SU-DHL-6 (cell line): ENCODE results near the gene WDR31.

Source experiments
- H2AFZ ChIP-seq: fragments of 200-600 bp; sonication (generic); 2 replicates; pipeline ENCODE4 v1.6.1; 2014; ENCODE audit warnings: low read depth, mild to moderate bottlenecking, moderate library complexity, mixed read lengths, antibody characterized with exemption, low read length; ENCODE audit not compliant: severe bottlenecking
- H3F3A ChIP-seq: fragments of 200-600 bp; shearing (Covaris generic); 2 replicates; pipeline ENCODE4 v1.6.0; 2016; ENCODE audit warnings: antibody characterized with exemption, mild to moderate bottlenecking; ENCODE audit not compliant: insufficient read depth
- H3K27ac ChIP-seq: fragments of 200-600 bp; sonication (generic); 2 replicates; pipeline ENCODE4 v1.5.1; 2016; ENCODE audit warnings: low read depth, mild to moderate bottlenecking, low read length, moderate library complexity, mixed read lengths
- H3K27me3 ChIP-seq: fragments of 200-600 bp; sonication (generic), shearing (Covaris generic); 2 replicates; pipeline ENCODE4 v1.6.0; 2014; ENCODE audit warnings: mild to moderate bottlenecking, low read length
- H3K36me3 ChIP-seq: fragments of 200-600 bp; sonication (generic); 2 replicates; pipeline ENCODE4 v1.6.1; 2014; ENCODE audit warnings: mild to moderate bottlenecking, low read length, mixed read lengths
- H3K4me2 ChIP-seq: fragments of 300-600, 200-600 bp; shearing (Covaris generic), sonication (generic); 2 replicates; pipeline ENCODE4 v1.6.0; 2014; ENCODE audit warnings: low read length, low read depth, mild to moderate bottlenecking; ENCODE audit not compliant: poor library complexity, severe bottlenecking
- H3K4me3 ChIP-seq: fragments of 200-600 bp; sonication (generic); 2 replicates; pipeline ENCODE4 v1.5.1; 2014; ENCODE audit warnings: antibody characterized with exemption, low read length, mild to moderate bottlenecking, mixed read lengths; ENCODE audit not compliant: insufficient read depth, poor library complexity, severe bottlenecking
- H3K79me2 ChIP-seq: fragments of 200-600 bp; sonication (generic); 2 replicates; pipeline ENCODE4 v1.6.1; 2014; ENCODE audit warnings: mild to moderate bottlenecking, low read length, moderate library complexity; ENCODE audit not compliant: insufficient read depth
- H3K9ac ChIP-seq: fragments of 200-600 bp; sonication (generic); 2 replicates; pipeline ENCODE4 v1.7.0; 2014; ENCODE audit warnings: mild to moderate bottlenecking, low read length
- H3K9me2 ChIP-seq: fragments of 200-600 bp; sonication (generic); replicated peaks from 2 replicates; pipeline ENCODE4 v1.6.1; 2014; ENCODE audit warnings: low read length; ENCODE audit not compliant: insufficient read depth
- H3K9me3 ChIP-seq: fragments of 200-600 bp; sonication (generic); 2 replicates; pipeline ENCODE4 v1.6.1; 2014; ENCODE audit warnings: low read length, mixed read lengths; ENCODE audit not compliant: insufficient read depth
- H4K20me1 ChIP-seq: fragments of 200-600 bp; sonication (generic); 2 replicates; pipeline ENCODE4 v1.6.1; 2014; ENCODE audit warnings: low read depth, mild to moderate bottlenecking, antibody characterized with exemption, low read length, moderate library complexity, mixed read lengths
- EZH2phosphoT487 ChIP-seq: fragments of 200-600 bp; sonication (generic), shearing (Covaris generic); conservative IDR thresholded peaks from 2 replicates; pipeline ENCODE4 v1.6.1; 2018; ENCODE audit warnings: mild to moderate bottlenecking, antibody characterized with exemption, low read length, moderate library complexity, mixed read lengths
- TF ChIP-seq, protein P1 (sequence below): fragments of 200-600 bp; sonication (generic); IDR thresholded peaks from one replicate; pipeline ENCODE4 v1.5.1; 2017; ENCODE audit warnings: antibody characterized with exemption, mild to moderate bottlenecking, low read length, moderate library complexity; ENCODE audit not compliant: insufficient read depth, poor library complexity, severe bottlenecking

WDR31 gene

DNA sequence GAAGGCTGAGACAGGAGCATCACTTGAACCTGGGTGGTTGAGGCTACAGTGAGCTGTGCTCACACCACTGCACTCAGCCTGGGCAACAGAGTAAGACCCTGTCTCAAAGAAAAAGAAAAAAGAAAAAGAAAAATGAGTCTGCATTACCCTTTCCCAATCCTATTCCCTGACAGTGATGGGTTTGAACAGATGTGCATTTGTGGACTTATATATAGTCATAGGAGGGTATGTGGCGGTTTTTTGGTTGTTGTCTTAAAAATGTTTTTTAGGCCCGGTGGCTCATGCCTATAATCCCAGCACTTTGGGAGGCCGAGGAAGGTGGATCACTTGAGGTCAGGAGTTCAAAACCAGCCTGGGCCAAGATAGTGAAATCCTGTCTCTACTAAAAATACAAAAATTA is 23.3 kb upstream of the WDR31 start:
- no peak overlapping the region for H3K4me3 ChIP-seq
- no peak overlapping the region for H3K4me2 ChIP-seq
- no peak overlapping the region for H3K27ac ChIP-seq

DNA sequence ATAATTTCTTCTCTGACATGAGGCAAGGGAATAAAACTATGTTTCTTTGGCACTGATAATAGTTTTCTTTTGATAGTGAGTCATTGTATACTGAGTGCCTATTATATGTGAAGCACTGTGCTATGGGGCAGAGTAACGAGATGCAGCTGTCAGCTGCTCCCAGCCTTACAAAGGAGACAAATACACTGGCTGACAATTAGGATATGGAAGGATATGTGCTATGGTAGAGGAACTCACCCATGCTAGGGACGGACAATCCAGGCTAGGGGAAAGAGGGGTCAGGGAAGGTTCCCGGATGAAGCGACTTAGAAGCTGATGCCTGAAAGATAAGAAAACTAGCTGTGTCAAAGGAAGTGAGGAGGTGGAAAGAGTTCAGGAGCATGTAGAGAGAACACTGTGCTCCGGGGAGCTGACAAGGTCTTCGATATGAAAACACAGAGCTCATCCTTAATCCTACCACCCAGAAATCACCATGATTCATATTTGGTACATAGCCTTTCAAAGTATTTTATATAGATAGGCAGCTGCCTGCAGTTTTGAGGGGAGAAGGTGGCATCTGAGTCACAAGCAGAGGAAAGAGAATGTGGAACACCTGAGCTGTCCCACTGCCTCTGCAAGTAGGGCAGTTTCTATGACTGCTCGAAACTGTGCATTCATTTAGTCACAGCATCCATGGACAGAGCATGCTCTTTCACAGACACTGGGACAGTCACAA is 21.4 kb upstream of the WDR31 start:
- Histone ChIP-seq H3K4me2 (no peak overlapping the region), H3K4me3 (no peak overlapping the region), H3K9me2 (no peaks in the 10 kb centered on the region), H3K27me3 (no peaks in the 10 kb centered on the region), H3K36me3 (no peaks in the 10 kb centered on the region), H3K27ac (no peak overlapping the region), H3F3A (no peaks in the 10 kb centered on the region), H3K9me3 (no peaks in the 10 kb centered on the region), H3K79me2 (no peaks in the 10 kb centered on the region), H3K9ac (no peak overlapping the region), H4K20me1 (no peaks in the 10 kb centered on the region), H2AFZ (no peak overlapping the region)
- TF ChIP-seq, protein P1, sequence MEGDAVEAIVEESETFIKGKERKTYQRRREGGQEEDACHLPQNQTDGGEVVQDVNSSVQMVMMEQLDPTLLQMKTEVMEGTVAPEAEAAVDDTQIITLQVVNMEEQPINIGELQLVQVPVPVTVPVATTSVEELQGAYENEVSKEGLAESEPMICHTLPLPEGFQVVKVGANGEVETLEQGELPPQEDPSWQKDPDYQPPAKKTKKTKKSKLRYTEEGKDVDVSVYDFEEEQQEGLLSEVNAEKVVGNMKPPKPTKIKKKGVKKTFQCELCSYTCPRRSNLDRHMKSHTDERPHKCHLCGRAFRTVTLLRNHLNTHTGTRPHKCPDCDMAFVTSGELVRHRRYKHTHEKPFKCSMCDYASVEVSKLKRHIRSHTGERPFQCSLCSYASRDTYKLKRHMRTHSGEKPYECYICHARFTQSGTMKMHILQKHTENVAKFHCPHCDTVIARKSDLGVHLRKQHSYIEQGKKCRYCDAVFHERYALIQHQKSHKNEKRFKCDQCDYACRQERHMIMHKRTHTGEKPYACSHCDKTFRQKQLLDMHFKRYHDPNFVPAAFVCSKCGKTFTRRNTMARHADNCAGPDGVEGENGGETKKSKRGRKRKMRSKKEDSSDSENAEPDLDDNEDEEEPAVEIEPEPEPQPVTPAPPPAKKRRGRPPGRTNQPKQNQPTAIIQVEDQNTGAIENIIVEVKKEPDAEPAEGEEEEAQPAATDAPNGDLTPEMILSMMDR: no peak
- no peak for TF ChIP-seq EZH2phosphoT487

More for the DNA sequence above, 23.3 kb upstream of the WDR31 start:
- Histone ChIP-seq H3K9me3 (no peaks in the 10 kb centered on the region), H4K20me1 (no peaks in the 10 kb centered on the region), H3K27me3 (no peaks in the 10 kb centered on the region), H3F3A (no peaks in the 10 kb centered on the region), H2AFZ (no peak overlapping the region), H3K9me2 (no peaks in the 10 kb centered on the region), H3K79me2 (no peaks in the 10 kb centered on the region), H3K9ac (no peak overlapping the region), H3K36me3 (no peaks in the 10 kb centered on the region)
- no peak for TF ChIP-seq EZH2phosphoT487
- TF ChIP-seq, protein P1: no peak

DNA sequence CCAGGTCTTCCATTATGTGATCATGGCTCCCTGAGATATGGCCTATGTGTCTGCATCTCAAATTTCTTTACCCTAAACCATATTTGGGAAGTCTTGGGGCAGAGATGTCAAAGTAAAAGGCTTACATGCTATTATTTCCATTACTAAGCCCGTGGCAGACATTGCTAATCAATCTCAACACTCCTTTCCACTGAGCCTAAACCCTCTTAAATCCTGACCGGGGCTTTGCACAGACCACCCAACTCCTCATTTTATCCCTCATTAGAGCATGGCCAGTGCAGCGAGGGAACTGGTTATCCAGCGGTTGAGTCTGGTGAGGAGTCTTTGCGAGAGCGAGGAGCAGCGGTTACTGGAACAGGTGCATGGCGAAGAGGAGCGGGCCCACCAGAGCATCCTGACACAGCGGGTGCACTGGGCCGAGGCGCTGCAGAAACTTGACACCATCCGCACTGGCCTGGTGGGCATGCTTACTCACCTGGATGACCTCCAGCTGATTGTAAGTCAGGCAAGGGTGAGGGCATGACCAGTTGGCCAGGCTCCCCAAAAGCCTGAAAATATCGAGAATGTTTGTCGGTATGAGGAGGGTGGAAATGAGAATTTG is 20.3 kb upstream of the WDR31 start:
- no peak for TF ChIP-seq EZH2phosphoT487
- TF ChIP-seq, protein P1: no peak
- Histone ChIP-seq H3K27ac (no peak overlapping the region), H3K9me3 (no peaks in the 10 kb centered on the region)

More for the DNA sequence above, 20.3 kb upstream of the WDR31 start:
- Histone ChIP-seq H3F3A (no peaks in the 10 kb centered on the region), H3K79me2 (no peaks in the 10 kb centered on the region), H3K36me3 (no peaks in the 10 kb centered on the region), H3K9me2 (no peaks in the 10 kb centered on the region), H3K4me2 (no peak overlapping the region), H3K27me3 (no peaks in the 10 kb centered on the region), H4K20me1 (no peaks in the 10 kb centered on the region), H2AFZ (no peak overlapping the region), H3K4me3 (no peak overlapping the region), H3K9ac (no peak overlapping the region)
